Endothelial cell of umbilical vein (primary cell): ENCODE data around the gene CROCC2. TPM values are rescaled to one million over a fixed set of nuclear protein-coding genes. Genes with fewer than 3 reads are reported as not detected.

Experiments
- BruUV-seq: library from RNA; stranded (reverse); fragments of 400-500 nt; replicated peaks from 2 replicates; lab custom pipeline; 2021; lab: Mats Ljungman, UMichigan
- CTCF ChIA-PET: fragments of 300-600, 350-600 bp; sonication (Branson Sonifier 250); formaldehyde crosslinking; loops from one replicate; lab custom pipeline; 2021; ENCODE audit warnings: antibody characterized with exemption, inconsistent platforms; lab: Charles Lee
- POLR2A ChIA-PET: fragments of 300-600, 350-600 bp; sonication (Branson Sonifier 250); formaldehyde crosslinking; loops from one replicate; lab custom pipeline; 2021; ENCODE audit warnings: antibody characterized with exemption, inconsistent platforms; lab: Charles Lee
- DNase-seq: peaks from one replicate; pipeline ENCODE4 v3.0.0-alpha.2; 2011; ENCODE audit warnings: low read depth, low spot score
- FAIRE-seq: peaks from 2 replicates; lab custom pipeline; 2011; peaks lifted over from hg19 to GRCh38; lab: Jason Lieb, UNC
- H2AFZ ChIP-seq: 2 replicates; pipeline ENCODE4 v1.6.0; 2012; ENCODE audit warnings: low read depth, low read length, control low read depth, inconsistent platforms
- H3K27ac ChIP-seq: 2 replicates; pipeline ENCODE4 v1.5.1; 2011; ENCODE audit warnings: low read depth, mild to moderate bottlenecking, control low read depth, low read length, moderate library complexity; ENCODE audit not compliant: insufficient read depth
- H3K27me3 ChIP-seq, 2 experiments: 2 replicates each; pipeline versions ENCODE4 v1.6.0 to v1.6.1; 2011; ENCODE audit warnings: low read length in 2 of 2, mixed read lengths in 1 of 2; ENCODE audit not compliant: control insufficient read depth in 2 of 2, insufficient read depth in 2 of 2
- H3K36me3 ChIP-seq, 2 experiments: 2 replicates in 1 of 2; 3 replicates in 1 of 2; pipeline ENCODE4 v1.5.1; 2011; ENCODE audit warnings: low read length in 2 of 2, mild to moderate bottlenecking in 1 of 2, moderate library complexity in 1 of 2; ENCODE audit not compliant: control insufficient read depth in 2 of 2, insufficient read depth in 2 of 2; ENCODE audit errors: extremely low read depth in 1 of 2
- H3K4me1 ChIP-seq: 3 replicates; pipeline ENCODE4 v1.5.1; 2011; ENCODE audit warnings: mild to moderate bottlenecking, low read length; ENCODE audit not compliant: control insufficient read depth, insufficient read depth; ENCODE audit errors: extremely low read depth
- H3K4me2 ChIP-seq: 2 replicates; pipeline ENCODE4 v1.6.1; 2011; ENCODE audit warnings: low read length, control low read depth, mixed read lengths; ENCODE audit not compliant: insufficient read depth
- H3K4me3 ChIP-seq, 3 experiments: fragments of 200-600 bp in 1 of 3; sonication (generic), shearing (Covaris generic) in 1 of 3; replicated peaks in 1 of 3; 2 replicates each; pipeline ENCODE4 v1.5.1; 2011 to 2016; ENCODE audit warnings: control low read depth in 3 of 3, low read length in 3 of 3, mild to moderate bottlenecking in 2 of 3, inconsistent platforms in 1 of 3, low read depth in 1 of 3, moderate library complexity in 1 of 3; ENCODE audit not compliant: insufficient read depth in 1 of 3
- H3K79me2 ChIP-seq: 2 replicates; pipeline ENCODE4 v1.6.0; 2012; ENCODE audit warnings: low read length, inconsistent platforms; ENCODE audit not compliant: control insufficient read depth, insufficient read depth
- H3K9ac ChIP-seq: replicated peaks from 2 replicates; pipeline ENCODE3; 2011; ENCODE audit warnings: low read length, control low read depth; ENCODE audit not compliant: insufficient read depth; ENCODE audit errors: extremely low read depth
- H3K9me1 ChIP-seq: replicated peaks from 3 replicates; pipeline ENCODE4 v1.6.0; 2011; ENCODE audit warnings: mild to moderate bottlenecking, low read length; ENCODE audit not compliant: control insufficient read depth, insufficient read depth; ENCODE audit errors: extremely low read depth
- H3K9me3 ChIP-seq: replicated peaks from 2 replicates; pipeline ENCODE4 v1.5.1; 2012; ENCODE audit warnings: low read length, inconsistent platforms; ENCODE audit not compliant: control insufficient read depth, insufficient read depth
- H4K20me1 ChIP-seq: replicated peaks from 2 replicates; pipeline ENCODE3; 2011; ENCODE audit warnings: mild to moderate bottlenecking, low read length; ENCODE audit not compliant: control insufficient read depth, insufficient read depth; ENCODE audit errors: extremely low read depth
- EZH2 ChIP-seq: IDR thresholded peaks from 2 replicates; pipeline ENCODE4 v1.6.1; 2012; ENCODE audit warnings: borderline replicate concordance, low read depth, mild to moderate bottlenecking, moderate library complexity, low read length, inconsistent platforms; ENCODE audit not compliant: severe bottlenecking
- FOS ChIP-seq: IDR thresholded peaks from 2 replicates; pipeline ENCODE4 v1.6.1; 2011; ENCODE audit warnings: mild to moderate bottlenecking, low read length, moderate library complexity, borderline replicate concordance; ENCODE audit not compliant: insufficient read depth
- GATA2 ChIP-seq: IDR thresholded peaks from 2 replicates; pipeline ENCODE4 v1.7.0; 2011; ENCODE audit warnings: low read depth, mild to moderate bottlenecking, moderate library complexity, mixed read lengths, low read length; ENCODE audit not compliant: insufficient read length, insufficient read depth
- MYC ChIP-seq: IDR thresholded peaks from one replicate; pipeline ENCODE4 v1.6.1; 2011; ENCODE audit warnings: mild to moderate bottlenecking, low read depth, low read length
- POLR2A ChIP-seq: IDR thresholded peaks from 2 replicates; pipeline ENCODE4 v1.6.1; 2012; ENCODE audit warnings: low read depth, mild to moderate bottlenecking, control low read depth, low read length
- POLR2AphosphoS5 ChIP-seq: IDR thresholded peaks from 2 replicates; pipeline ENCODE4 v1.6.1; 2012; ENCODE audit warnings: low read depth, mild to moderate bottlenecking, control low read depth, low read length, moderate library complexity; ENCODE audit not compliant: insufficient read depth
- dilution Hi-C: fragments of 300-500 bp; cut with MboI; formaldehyde crosslinking; loops from one replicate; pipeline ENCODE4 v1.15.0; 2019; ENCODE audit warnings: low sequenced_read_pairs; ENCODE audit not compliant: extremely low pct_ligation_motif_present
- intact Hi-C: fragments of 100-400 bp; cut with micrococcal nuclease; formaldehyde crosslinking; loops from one replicate; pipeline ENCODE4 v1.10.0; 2022
- polyA plus RNA-seq, 4 experiments: library from polyadenylated mRNA; depleted of rRNA in 3 of 4; stranded (reverse) in 3 of 4; unstranded in 1 of 4; fragments of >200 nt; gene quantifications; 2 replicates each; pipeline versions ENCODE4 v1.2.1 to v1.2.3, GENCODE V29; 2011 to 2012; ENCODE audit warnings: missing spikeins in 1 of 4
- total RNA-seq: library from RNA; stranded (reverse); gene quantifications from 2 replicates; pipeline ENCODE4 v1.2.3, GENCODE V29; 2021
- TF ChIP-seq, protein P1 (sequence below), 2 donors: IDR thresholded peaks; 1 replicate in 1 of 2; 2 replicates in 1 of 2; pipeline ENCODE4 v1.5.1; 2011; ENCODE audit warnings: low read length in 2 of 2, mild to moderate bottlenecking in 2 of 2, moderate library complexity in 2 of 2, control low read depth in 1 of 2, inconsistent platforms in 1 of 2, low read depth in 1 of 2; ENCODE audit not compliant: insufficient read depth in 1 of 2; ENCODE audit errors: extremely low read depth in 1 of 2
- TF ChIP-seq, protein P2 (sequence below): IDR thresholded peaks from 2 replicates; pipeline ENCODE4 v1.6.1; 2011; ENCODE audit not compliant: insufficient read depth, insufficient read length

Gene CROCC2
- total and polyA plus RNA-seq, 2 donors (not counting 3 experiments of a cell fraction or from before 2014, with no cell fraction given): not detected

DNA sequence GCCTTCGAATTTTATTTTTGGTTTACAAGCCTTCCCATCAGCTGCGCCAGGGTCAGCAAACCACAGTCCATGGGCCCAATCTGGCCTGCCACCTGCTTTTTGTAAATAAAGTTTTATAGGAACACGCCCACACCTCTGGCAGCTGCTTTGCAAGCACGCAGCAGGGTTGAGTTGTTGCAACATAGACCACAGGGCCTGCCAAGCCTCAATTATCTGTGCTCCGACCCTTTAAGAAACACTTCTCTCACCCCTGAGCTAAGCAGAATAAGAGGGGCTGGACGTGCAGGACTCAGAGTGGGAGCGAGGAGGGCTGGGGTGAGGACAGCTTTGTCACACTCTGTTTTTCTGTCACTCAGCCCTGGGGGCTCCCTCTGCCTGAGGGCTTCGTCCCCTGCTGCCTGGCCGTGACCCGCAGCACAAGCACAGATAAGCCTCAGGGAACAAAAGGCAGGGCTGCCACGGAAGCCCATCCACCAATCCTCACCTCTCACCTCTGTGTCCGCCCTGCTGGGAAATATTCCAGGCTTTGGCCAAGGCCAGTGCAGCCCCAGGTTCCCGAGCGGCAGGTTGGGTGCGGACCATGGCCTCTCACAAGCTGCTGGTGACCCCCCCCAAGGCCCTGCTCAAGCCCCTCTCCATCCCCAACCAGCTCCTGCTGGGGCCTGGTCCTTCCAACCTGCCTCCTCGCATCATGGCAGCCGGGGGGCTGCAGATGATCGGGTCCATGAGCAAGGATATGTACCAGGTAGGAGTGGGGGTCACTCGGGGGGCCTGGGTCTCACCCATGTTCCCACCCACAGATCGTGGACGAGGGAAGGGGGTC is 37.6 kb upstream of the CROCC2 start, which contains the start of gene AGXT:
TSS of gene AGXT (plus strand) at position 539 of the 823 bp plus-strand sequence. CDS start at position 581, 42 bp downstream.
- Histone ChIP-seq H3K27me3 (peaks cover 0 to 4% of the 10 kb centered on the region in 2 experiments), H2AFZ (no peak within 1 kb of the TSS), H3K4me1 (no peaks in the 10 kb centered on the region), H3K9me3 (no peaks in the 10 kb centered on the region), H3K9ac (no peak within 1 kb of the TSS), H3K36me3 (no peaks in the 10 kb centered on the region), H4K20me1 (no peaks in the 10 kb centered on the region), H3K79me2 (no peaks in the 10 kb centered on the region), H3K4me2 (no peak within 1 kb of the TSS), H3K27ac (no peak within 1 kb of the TSS), H3K4me3 (no peak within 1 kb of the TSS), H3K9me1 (no peaks in the 10 kb centered on the region)
- CTCF ChIA-PET: no interaction called here
- TF ChIP-seq, protein P1, sequence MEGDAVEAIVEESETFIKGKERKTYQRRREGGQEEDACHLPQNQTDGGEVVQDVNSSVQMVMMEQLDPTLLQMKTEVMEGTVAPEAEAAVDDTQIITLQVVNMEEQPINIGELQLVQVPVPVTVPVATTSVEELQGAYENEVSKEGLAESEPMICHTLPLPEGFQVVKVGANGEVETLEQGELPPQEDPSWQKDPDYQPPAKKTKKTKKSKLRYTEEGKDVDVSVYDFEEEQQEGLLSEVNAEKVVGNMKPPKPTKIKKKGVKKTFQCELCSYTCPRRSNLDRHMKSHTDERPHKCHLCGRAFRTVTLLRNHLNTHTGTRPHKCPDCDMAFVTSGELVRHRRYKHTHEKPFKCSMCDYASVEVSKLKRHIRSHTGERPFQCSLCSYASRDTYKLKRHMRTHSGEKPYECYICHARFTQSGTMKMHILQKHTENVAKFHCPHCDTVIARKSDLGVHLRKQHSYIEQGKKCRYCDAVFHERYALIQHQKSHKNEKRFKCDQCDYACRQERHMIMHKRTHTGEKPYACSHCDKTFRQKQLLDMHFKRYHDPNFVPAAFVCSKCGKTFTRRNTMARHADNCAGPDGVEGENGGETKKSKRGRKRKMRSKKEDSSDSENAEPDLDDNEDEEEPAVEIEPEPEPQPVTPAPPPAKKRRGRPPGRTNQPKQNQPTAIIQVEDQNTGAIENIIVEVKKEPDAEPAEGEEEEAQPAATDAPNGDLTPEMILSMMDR (IDR thresholded peaks at IDR 0.05; ENCODE audit: extremely low read depth in 1 of 2, insufficient read depth in 1 of 2, low read depth in 1 of 2, low read length in 2 of 2): no peak
- no peak for TF ChIP-seq MYC
- TF ChIP-seq GATA2: no peak
- no peak for TF ChIP-seq EZH2
- no peak for TF ChIP-seq POLR2A
- TF ChIP-seq POLR2AphosphoS5: no peak
- no peak for TF ChIP-seq FOS
- TF ChIP-seq, protein P2, sequence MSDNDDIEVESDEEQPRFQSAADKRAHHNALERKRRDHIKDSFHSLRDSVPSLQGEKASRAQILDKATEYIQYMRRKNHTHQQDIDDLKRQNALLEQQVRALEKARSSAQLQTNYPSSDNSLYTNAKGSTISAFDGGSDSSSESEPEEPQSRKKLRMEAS: no peak
- FAIRE-seq (no peak), DNase-seq (no peak)
- POLR2A ChIA-PET: no interaction called here
- dilution Hi-C loops: no loop called here
- no TSS peak for BruUV-seq
- intact Hi-C loops: no loop called here
